Measurements from ENCODE around the gene CCNB2.

DNA sequence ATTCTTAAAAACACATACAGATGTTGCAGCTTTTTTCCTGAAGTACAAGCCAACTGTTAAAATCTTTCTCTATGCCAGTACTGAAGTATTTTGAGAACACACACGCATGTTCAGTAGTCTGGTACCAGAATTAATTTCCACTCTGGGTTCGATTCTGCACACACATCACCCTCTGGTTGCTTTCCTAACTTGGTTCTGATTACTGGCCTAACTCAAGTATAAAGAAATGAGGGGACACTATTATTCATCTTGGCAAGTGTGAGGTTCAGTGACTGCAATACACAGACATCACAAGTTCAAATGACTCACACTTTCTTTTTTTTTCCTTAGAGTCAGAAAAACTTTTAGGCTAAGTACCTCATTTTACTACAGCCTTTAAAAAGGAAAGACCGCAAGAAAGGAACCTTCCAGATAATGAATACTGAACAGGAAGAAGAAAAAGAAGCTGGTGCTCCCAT lies 64.3 kb downstream of the CCNB2 start:
- TF ChIP-seq, protein P1, sequence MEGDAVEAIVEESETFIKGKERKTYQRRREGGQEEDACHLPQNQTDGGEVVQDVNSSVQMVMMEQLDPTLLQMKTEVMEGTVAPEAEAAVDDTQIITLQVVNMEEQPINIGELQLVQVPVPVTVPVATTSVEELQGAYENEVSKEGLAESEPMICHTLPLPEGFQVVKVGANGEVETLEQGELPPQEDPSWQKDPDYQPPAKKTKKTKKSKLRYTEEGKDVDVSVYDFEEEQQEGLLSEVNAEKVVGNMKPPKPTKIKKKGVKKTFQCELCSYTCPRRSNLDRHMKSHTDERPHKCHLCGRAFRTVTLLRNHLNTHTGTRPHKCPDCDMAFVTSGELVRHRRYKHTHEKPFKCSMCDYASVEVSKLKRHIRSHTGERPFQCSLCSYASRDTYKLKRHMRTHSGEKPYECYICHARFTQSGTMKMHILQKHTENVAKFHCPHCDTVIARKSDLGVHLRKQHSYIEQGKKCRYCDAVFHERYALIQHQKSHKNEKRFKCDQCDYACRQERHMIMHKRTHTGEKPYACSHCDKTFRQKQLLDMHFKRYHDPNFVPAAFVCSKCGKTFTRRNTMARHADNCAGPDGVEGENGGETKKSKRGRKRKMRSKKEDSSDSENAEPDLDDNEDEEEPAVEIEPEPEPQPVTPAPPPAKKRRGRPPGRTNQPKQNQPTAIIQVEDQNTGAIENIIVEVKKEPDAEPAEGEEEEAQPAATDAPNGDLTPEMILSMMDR (IDR thresholded peaks at IDR 0.05): no peak
- no peak for TF ChIP-seq POLR2A (IDR thresholded peaks at IDR 0.05)

All from thyroid gland (tissue), 4 donors.